GM12865 (cell line): ENCODE measurements around the gene INPP5A.

Source experiments
- DNase-seq: peaks from one replicate; pipeline ENCODE4 v3.0.0; 2010; ENCODE audit warnings: low read depth
- H3K4me3 ChIP-seq: 2 replicates; pipeline ENCODE4 v1.5.1; 2011; ENCODE audit warnings: mild to moderate bottlenecking, low read depth, low read length, control low read depth
- TF ChIP-seq, protein P1 (sequence below): IDR thresholded peaks from 2 replicates; pipeline ENCODE4 v1.5.1; 2011; ENCODE audit warnings: low read length, control low read depth, low read depth, inconsistent platforms; ENCODE audit not compliant: insufficient read depth; ENCODE audit errors: missing control alignments

The INPP5A gene

DNA sequence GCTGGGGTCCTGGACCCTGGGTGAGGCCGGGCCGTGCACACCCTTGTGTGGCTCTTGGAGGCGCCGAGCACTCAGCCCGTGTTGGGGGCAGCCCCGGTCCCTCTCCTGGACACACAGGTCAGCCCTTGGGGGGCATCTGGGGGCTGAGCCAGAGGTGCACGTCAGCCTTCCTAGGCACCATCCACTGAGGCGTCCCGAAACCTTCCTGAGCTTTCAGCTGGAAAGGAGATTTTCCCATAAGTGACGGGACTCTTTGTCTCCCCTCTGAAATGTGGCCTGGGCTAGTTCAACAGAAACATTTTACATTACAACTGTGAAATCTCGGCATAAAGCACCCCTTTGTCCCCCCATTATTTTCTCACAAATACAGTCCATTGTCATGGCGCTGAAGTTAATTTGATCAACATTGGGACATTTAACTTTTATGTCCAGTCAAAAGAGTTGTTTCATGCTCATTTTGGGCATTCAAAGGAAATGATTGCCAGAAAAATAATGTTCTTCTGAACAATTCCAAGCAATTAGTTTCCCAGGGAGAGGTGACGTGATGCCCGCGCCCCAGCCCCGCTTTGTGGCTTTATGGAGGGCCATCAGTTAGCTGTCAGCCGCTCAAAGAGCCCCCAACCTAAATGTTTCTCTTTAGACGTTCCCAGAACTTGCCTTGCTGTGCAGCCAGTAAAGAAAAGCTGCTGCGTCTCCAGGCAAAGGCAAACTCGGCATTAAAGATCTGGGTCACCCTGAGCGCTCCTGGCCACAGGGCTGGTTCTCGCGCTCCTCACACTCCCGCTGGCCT lies 177.6 kb downstream of the INPP5A start:
- no peak for DNase-seq
- TF ChIP-seq, protein P1, sequence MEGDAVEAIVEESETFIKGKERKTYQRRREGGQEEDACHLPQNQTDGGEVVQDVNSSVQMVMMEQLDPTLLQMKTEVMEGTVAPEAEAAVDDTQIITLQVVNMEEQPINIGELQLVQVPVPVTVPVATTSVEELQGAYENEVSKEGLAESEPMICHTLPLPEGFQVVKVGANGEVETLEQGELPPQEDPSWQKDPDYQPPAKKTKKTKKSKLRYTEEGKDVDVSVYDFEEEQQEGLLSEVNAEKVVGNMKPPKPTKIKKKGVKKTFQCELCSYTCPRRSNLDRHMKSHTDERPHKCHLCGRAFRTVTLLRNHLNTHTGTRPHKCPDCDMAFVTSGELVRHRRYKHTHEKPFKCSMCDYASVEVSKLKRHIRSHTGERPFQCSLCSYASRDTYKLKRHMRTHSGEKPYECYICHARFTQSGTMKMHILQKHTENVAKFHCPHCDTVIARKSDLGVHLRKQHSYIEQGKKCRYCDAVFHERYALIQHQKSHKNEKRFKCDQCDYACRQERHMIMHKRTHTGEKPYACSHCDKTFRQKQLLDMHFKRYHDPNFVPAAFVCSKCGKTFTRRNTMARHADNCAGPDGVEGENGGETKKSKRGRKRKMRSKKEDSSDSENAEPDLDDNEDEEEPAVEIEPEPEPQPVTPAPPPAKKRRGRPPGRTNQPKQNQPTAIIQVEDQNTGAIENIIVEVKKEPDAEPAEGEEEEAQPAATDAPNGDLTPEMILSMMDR: no peak
- no peak overlapping the region for H3K4me3 ChIP-seq

DNA sequence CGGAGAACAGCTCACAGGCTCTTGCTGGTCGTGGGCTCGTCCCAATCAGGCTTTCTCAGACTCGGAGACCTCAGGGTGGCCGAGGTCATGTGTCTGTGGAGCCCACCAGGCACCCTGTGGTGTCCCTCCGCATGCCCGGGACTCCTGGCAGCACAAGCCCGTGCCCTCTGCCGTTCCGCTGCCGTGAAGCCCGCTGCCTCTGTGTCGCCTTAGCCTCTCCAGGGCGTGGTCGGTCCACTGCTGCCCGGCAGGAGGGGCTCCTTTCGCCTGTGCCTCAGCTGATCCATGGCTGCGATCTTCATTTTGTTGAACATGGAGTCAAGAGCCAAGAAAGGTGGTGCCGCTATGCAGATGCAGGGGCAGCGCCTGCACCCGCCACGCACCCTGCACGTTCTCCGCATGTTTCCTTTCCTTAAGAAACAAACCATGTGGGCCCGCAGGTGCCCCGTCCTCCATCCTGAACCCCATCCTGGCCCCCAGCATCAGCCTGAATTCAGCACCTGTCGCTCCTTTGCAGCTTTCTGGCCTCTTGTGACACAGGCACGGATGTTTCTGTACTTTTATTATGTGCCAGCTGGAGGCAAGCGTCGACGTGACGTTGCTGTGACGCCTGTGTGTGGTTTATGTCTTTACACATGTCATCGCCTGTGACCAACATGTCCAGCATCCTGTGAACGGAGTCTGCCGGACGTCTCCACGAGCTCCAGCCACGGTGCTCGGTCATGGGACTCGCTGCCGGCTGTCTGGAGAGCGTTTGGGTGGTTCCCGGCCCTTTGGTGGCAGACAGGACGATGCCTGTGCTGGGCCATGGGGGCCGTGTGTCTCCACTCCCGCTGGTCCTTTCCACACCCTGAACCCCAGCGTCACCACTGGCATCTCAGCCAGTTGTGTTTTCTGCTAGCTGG lies 178.4 kb downstream of the INPP5A start:
- TF ChIP-seq, protein P1: no peak
- DNase-seq: no peak
- no peak overlapping the region for H3K4me3 ChIP-seq

DNA sequence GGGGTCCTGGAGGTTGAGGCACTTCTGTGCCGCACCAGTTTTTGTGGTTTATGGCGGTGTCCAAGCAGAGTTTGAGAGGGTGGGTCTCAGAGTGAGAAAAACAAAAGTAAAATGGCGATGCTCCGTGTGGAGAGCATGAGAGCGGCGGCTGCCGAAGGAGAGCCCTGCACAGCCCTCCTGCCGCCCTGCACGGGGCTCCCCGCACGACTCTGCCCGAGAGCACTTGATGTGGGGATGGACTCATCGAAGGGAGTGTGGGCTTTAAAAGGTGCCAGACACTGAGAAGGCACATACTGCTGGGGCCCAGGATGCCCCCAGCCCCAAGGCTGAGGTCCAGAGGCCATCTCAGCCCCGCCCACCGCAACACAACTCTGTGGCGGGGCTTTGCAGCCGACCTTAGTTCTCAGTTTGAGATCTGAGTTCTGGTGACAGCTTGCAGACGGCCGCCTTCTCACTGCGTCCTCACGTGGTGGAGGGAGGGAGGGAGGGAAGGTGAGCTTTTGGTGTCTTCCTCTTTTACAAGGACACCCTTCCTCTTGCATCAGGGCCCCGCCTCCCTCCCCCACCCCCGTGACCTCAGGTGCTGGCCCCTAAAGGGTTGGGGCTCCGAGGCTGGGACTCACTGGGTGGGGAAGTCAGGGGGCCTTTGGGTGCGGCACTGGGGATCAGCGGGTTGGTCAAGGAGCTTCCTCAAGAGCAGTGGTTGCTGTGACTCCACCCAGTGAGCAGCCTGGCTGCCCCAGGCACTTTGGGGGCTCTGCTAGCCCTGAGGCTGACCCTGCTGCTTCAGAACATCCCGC lies 179.3 kb downstream of the INPP5A start:
- no peak overlapping the region for H3K4me3 ChIP-seq
- TF ChIP-seq, protein P1: no peak
- no peak for DNase-seq

DNA sequence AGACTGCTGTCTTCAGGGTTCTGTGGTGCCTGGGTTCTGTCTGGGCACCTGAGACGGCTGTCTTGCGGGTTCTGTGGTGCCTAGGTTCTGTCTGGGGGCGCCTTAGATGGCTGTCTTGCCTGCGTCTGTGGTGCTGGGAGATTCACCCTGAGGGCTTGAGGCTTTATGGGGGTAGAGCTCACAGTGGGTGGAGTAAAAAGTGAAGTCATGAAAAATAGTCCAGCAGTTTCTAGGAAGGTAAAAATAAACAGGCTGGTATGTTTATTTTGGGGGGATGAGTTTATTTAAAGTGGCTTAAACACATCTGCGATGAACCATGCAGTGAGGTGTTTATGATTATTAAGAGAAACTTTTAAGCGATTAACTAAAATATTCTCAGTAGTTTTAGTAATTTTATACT lies 184.1 kb downstream of the INPP5A start:
- H3K4me3 ChIP-seq: no peak overlapping the region
- no peak for DNase-seq
- TF ChIP-seq, protein P1: no peak

DNA sequence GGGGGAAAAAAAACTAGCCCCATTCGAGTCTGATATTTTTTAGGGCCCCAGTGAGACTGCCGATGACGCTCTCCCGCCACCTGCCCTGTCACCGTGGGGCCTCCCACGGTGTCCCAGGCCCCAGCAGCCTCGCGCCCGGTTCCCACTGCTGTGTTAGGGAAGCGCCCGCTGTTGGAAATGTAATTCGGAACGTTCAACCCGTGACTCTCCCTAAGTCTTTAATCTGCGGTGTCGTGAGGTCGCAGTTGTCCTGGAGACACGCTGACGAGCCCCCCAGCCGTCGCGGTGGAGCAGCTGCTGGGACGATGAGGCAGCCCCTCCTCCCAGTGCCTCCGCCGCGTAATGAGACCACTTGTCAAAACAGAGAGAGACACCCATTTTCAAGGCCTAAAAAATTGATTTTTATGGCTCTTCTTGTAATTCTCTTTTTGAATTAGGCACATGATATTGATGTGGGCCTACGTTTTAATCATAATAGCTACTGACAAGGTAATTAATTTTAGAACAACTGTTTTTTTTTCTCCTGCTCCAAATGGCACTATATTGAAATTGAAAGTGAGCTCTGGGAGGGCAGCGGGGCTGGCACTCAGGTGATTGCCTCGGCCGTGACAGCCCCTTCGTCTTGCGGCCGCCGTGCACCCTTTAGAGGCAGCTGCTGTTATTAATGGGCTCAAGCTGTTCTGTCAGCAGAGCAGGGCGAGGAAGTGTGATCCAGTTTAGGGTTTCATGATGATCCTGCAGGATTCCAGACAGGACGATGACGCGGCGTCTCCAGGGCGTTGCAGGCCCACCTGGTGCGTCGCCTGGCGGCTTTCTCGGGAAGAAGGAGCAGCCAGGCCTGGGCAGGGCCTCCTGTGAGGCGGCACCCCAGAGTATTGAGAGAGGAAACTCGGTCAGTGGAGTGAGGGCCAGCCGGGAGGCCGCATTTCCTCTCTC lies 185.1 kb downstream of the INPP5A start:
- H3K4me3 ChIP-seq: no peak overlapping the region
- TF ChIP-seq, protein P1: no peak
- no peak for DNase-seq
